MM.1S (cell line): ENCODE results near the gene NCOA3.

Source experiments
- DNase-seq: peaks from one replicate; pipeline ENCODE4 v3.0.0-alpha.2; 2015
- H2AFZ ChIP-seq: fragments of 300-600 bp; sonication (generic); 2 replicates; pipeline ENCODE4 v1.6.0; 2016; ENCODE audit warnings: antibody characterized with exemption, low read length
- H3F3A ChIP-seq: fragments of 300-600 bp; sonication (generic); 2 replicates; pipeline ENCODE4 v1.6.1; 2016; ENCODE audit warnings: mild to moderate bottlenecking, antibody characterized with exemption, low read length, moderate library complexity, mixed read lengths; ENCODE audit not compliant: insufficient read depth
- H3K27ac ChIP-seq: fragments of 300-600 bp; sonication (generic); 2 replicates; pipeline ENCODE4 v1.5.1; 2016; ENCODE audit warnings: mild to moderate bottlenecking, low read length
- H3K27me3 ChIP-seq: fragments of 300-600 bp; sonication (generic); replicated peaks from 2 replicates; pipeline ENCODE4 v1.6.0; 2016; ENCODE audit warnings: low read length; ENCODE audit not compliant: insufficient read depth
- H3K36me3 ChIP-seq: fragments of 300-600 bp; sonication (generic); replicated peaks from 2 replicates; pipeline ENCODE4 v1.6.1; 2016; ENCODE audit warnings: mild to moderate bottlenecking, low read length, mixed read lengths; ENCODE audit not compliant: insufficient read depth
- H3K4me1 ChIP-seq: fragments of 300-600 bp; sonication (generic); 2 replicates; pipeline ENCODE4 v1.6.1; 2016; ENCODE audit warnings: low read length, mixed read lengths
- H3K4me2 ChIP-seq: fragments of 300-600 bp; sonication (generic); 2 replicates; pipeline ENCODE4 v1.6.0; 2016; ENCODE audit warnings: low read depth, low read length
- H3K4me3 ChIP-seq: fragments of 300-600 bp; sonication (generic); 2 replicates; pipeline ENCODE4 v1.5.1; 2016; ENCODE audit warnings: low read length, mixed read lengths
- H3K79me2 ChIP-seq: fragments of 300-600 bp; sonication (generic); 2 replicates; pipeline ENCODE4 v1.6.1; 2016; ENCODE audit warnings: mixed run types, low read length, mixed read lengths
- H3K9ac ChIP-seq: fragments of 300-600 bp; sonication (generic); 2 replicates; pipeline ENCODE4 v1.6.1; 2016; ENCODE audit warnings: low read length, mixed read lengths
- H3K9me2 ChIP-seq: fragments of 300-600 bp; sonication (generic); replicated peaks from 2 replicates; pipeline ENCODE4 v1.6.1; 2016; ENCODE audit warnings: mild to moderate bottlenecking, low read length, mixed read lengths; ENCODE audit not compliant: insufficient read depth
- H3K9me3 ChIP-seq: fragments of 300-600 bp; sonication (generic); replicated peaks from 2 replicates; pipeline ENCODE4 v1.6.1; 2016; ENCODE audit warnings: mild to moderate bottlenecking, low read length, mixed read lengths; ENCODE audit not compliant: insufficient read depth
- H4K20me1 ChIP-seq: fragments of 300-600 bp; sonication (generic); 2 replicates; pipeline ENCODE4 v1.6.1; 2016; ENCODE audit warnings: mild to moderate bottlenecking, low read length, moderate library complexity, mixed read lengths; ENCODE audit not compliant: insufficient read depth
- EZH2 ChIP-seq: fragments of 300-600 bp; sonication (generic); optimal IDR thresholded peaks from 2 replicates; pipeline ENCODE3; 2017; ENCODE audit warnings: low read depth, mild to moderate bottlenecking, antibody characterized with exemption, low read length, mixed read lengths
- EZH2phosphoT487 ChIP-seq: fragments of 300-600 bp; sonication (generic); IDR thresholded peaks from 2 replicates; pipeline ENCODE4 v1.6.1; 2018; ENCODE audit warnings: antibody characterized with exemption, low read length
- TF ChIP-seq, protein P1 (sequence below): fragments of 300-600 bp; sonication (generic); IDR thresholded peaks from 2 replicates; pipeline ENCODE4 v1.5.1; 2016; ENCODE audit warnings: antibody characterized with exemption, low read length, mixed read lengths

Gene NCOA3

DNA sequence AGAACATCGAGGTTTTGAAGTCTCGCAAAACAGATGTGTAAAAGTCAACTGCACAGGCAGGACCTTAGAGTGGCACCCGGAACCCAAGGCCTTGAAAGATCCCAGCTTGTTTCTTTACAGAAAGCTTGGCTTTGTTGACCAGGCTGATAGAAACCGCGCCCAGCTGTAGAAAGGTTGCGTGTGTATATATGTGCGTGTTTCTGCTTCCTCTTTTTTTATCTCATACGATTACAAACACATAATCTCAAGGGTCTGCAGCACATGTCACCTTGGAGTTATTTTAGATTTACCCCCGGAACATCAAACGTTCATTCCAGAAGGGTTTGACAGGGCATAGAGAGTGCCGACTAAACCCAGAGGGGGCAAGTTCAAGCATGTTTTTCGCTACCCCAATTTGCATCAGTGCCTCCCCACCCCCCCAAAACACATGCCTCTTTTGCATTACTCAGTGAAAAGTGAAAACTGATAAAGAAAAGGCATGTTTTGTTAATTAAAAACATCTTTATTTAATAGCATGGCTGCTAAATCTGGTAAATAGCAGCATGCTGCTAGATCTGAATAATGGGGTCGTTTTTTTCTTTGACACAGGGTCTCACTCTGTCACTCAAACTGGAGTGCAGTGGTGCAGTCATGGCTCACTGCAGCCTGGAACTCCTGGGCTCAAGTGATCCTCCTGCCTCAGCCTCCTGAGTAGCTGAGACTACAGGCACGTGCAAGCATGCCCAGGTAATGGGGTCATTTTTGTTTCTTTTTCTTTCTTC, 33.2 kb upstream of the NCOA3 start:
- peak; percentile 79 for DNase-seq
- peaks cover 29% of the 10 kb centered on the region for H3K4me1 ChIP-seq
- peak overlapping the region; percentile 14 for H2AFZ ChIP-seq
- H3K4me2 ChIP-seq: peak overlapping the region; percentile 44; the same call in 1 of the 2 replicates
- H4K20me1 ChIP-seq: no peaks in the 10 kb centered on the region
- no peaks in the 10 kb centered on the region for H3K9me3 ChIP-seq
- H3K79me2 ChIP-seq: no peaks in the 10 kb centered on the region
- H3K4me3 ChIP-seq: peak overlapping the region; percentile 11; the same call in 1 of the 2 replicates
- peak overlapping the region; percentile 63 for H3K27ac ChIP-seq
- peaks cover 22% of the 10 kb centered on the region for H3F3A ChIP-seq
- TF ChIP-seq EZH2phosphoT487 (no peak), EZH2 (no peak)
- TF ChIP-seq, protein P1, sequence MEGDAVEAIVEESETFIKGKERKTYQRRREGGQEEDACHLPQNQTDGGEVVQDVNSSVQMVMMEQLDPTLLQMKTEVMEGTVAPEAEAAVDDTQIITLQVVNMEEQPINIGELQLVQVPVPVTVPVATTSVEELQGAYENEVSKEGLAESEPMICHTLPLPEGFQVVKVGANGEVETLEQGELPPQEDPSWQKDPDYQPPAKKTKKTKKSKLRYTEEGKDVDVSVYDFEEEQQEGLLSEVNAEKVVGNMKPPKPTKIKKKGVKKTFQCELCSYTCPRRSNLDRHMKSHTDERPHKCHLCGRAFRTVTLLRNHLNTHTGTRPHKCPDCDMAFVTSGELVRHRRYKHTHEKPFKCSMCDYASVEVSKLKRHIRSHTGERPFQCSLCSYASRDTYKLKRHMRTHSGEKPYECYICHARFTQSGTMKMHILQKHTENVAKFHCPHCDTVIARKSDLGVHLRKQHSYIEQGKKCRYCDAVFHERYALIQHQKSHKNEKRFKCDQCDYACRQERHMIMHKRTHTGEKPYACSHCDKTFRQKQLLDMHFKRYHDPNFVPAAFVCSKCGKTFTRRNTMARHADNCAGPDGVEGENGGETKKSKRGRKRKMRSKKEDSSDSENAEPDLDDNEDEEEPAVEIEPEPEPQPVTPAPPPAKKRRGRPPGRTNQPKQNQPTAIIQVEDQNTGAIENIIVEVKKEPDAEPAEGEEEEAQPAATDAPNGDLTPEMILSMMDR: no peak
- H3K27me3 ChIP-seq: no peaks in the 10 kb centered on the region
- no peaks in the 10 kb centered on the region for H3K9me2 ChIP-seq
- H3K36me3 ChIP-seq: no peaks in the 10 kb centered on the region
- peak overlapping the region; percentile 12; the same call in 1 of the 2 replicates for H3K9ac ChIP-seq

DNA sequence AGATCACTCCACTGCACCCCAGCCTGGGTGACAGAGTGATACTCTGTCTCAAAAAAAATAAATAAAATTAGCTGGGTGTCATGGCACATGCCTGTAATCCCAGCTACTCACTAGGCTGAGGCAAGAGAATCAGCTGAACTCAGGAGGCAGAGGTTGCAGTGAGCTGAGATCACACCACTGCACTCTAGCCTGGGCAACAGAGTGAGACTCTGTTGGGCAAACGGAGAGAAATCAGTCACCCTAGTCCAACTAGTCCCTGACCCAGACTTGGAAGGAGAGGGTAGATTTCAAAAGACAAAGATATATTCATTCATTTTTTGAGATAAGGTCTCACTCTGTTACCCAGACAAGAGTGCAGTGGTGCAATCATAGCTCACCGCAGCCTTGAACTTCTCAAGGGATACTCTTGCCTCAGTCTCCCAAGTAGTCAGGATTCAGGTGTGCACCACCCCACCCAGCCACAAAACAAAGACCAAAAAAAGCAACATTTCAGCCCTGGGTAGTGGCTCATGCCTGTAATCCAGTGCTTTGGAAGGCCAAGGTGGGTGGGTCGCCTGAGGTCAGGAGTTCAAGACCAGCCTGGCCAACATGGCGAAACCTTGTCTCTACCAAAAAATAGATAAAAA, 26.2 kb upstream of the NCOA3 start:
- H3K4me1 ChIP-seq: peaks cover 16% of the 10 kb centered on the region
- no peaks in the 10 kb centered on the region for H4K20me1 ChIP-seq
- no peaks in the 10 kb centered on the region for H3K36me3 ChIP-seq
- no peaks in the 10 kb centered on the region for H3K9me3 ChIP-seq
- no peaks in the 10 kb centered on the region for H3K79me2 ChIP-seq
- H3K9me2 ChIP-seq: no peaks in the 10 kb centered on the region
- H3K27ac ChIP-seq: no peak overlapping the region
- no peak for TF ChIP-seq EZH2
- TF ChIP-seq, protein P1: no peak
- TF ChIP-seq EZH2phosphoT487: no peak
- H3K4me2 ChIP-seq: no peak overlapping the region
- DNase-seq: no peak
- peaks cover 12% of the 10 kb centered on the region for H3F3A ChIP-seq
- H2AFZ ChIP-seq: no peak overlapping the region
- no peak overlapping the region for H3K9ac ChIP-seq
- H3K4me3 ChIP-seq: no peak overlapping the region
- H3K27me3 ChIP-seq: no peaks in the 10 kb centered on the region

DNA sequence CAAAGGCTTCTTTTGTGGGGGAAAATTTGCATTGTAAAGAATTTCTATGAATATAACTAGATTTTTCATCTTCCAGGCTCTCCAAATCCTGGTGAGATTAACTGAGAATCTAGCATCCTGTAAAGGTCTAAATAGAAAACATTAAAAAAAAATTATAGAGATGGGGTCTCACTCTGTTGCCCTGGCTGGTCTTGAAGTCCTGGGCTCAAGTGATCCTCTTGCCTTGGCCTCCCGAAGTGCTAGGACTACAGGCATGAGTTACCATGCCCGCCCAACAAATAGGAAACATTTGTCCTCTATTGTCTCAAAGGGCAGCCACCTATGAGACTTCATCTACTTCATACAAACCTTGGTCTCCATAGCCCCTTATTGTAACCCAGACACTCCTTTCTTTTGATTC, 25.2 kb upstream of the NCOA3 start:
- Histone ChIP-seq H2AFZ (no peak overlapping the region), H3K4me3 (no peak overlapping the region), H3F3A (peaks cover 12% of the 10 kb centered on the region), H3K9ac (no peak overlapping the region), H3K9me3 (no peaks in the 10 kb centered on the region), H4K20me1 (no peaks in the 10 kb centered on the region), H3K36me3 (no peaks in the 10 kb centered on the region), H3K79me2 (no peaks in the 10 kb centered on the region), H3K9me2 (no peaks in the 10 kb centered on the region), H3K27me3 (no peaks in the 10 kb centered on the region), H3K27ac (no peak overlapping the region), H3K4me2 (no peak overlapping the region), H3K4me1 (peaks cover 12% of the 10 kb centered on the region)
- TF ChIP-seq, protein P1: no peak
- no peak for TF ChIP-seq EZH2
- TF ChIP-seq EZH2phosphoT487: no peak
- DNase-seq: no peak
